Immature natural killer cell (primary cell): ENCODE measurements around the gene SRGN. TPM values are rescaled to one million over a fixed set of nuclear protein-coding genes. Genes with fewer than 3 reads are reported as not detected.

Experiments used
- DNase-seq, 3 donors: peaks; one replicate each; pipeline ENCODE4 v3.0.0; 2022; ENCODE audit warnings: mixed read lengths in 1 of 3
- H3K27ac Mint-ChIP-seq, 6 donors: one replicate each; pipeline ENCODE4 v1.8.0; 2020; ENCODE audit warnings: mixed read lengths in 6 of 6, mild to moderate bottlenecking in 5 of 6, inconsistent platforms in 4 of 6, moderate library complexity in 3 of 6
- H3K27me3 Mint-ChIP-seq, 3 donors: one replicate each; pipeline ENCODE4 v1.8.0; 2020 to 2021; ENCODE audit warnings: low read depth in 3 of 3, mild to moderate bottlenecking in 3 of 3, mixed read lengths in 3 of 3, moderate library complexity in 3 of 3, inconsistent platforms in 1 of 3
- H3K36me3 Mint-ChIP-seq, 3 donors: one replicate each; pipeline ENCODE4 v1.8.0; 2020; ENCODE audit warnings: mixed read lengths in 3 of 3, inconsistent platforms in 2 of 3, mild to moderate bottlenecking in 2 of 3
- H3K4me1 Mint-ChIP-seq, 2 donors: one replicate each; pipeline ENCODE4 v1.8.0; 2020; ENCODE audit warnings: inconsistent platforms in 2 of 2, mild to moderate bottlenecking in 2 of 2, mixed read lengths in 2 of 2, moderate library complexity in 1 of 2
- H3K4me3 Mint-ChIP-seq, 5 donors: one replicate each; pipeline ENCODE4 v1.8.0; 2020; ENCODE audit warnings: mild to moderate bottlenecking in 5 of 5, mixed read lengths in 5 of 5, inconsistent platforms in 3 of 5, moderate library complexity in 3 of 5
- H3K9me3 Mint-ChIP-seq, 6 donors: one replicate each; pipeline ENCODE4 v1.8.0; 2020; ENCODE audit warnings: mild to moderate bottlenecking in 6 of 6, mixed read lengths in 6 of 6, inconsistent platforms in 4 of 6, moderate library complexity in 3 of 6
- polyA plus RNA-seq, 3 donors: library from polyadenylated mRNA; unstranded; fragments of 300-500 nt; fragmentation: Illumina TruSeq; gene quantifications; one replicate each; pipeline ENCODE4 v1.2.3, GENCODE V29; 2021

The SRGN gene
- polyA plus RNA-seq, 3 donors from 2014 or later, result 910 to 1,240 (median 1,143) TPM

- peaks cover 0 to 6% (median 0%) of the 10 kb centered on the region in 3 donors for H3K27me3 Mint-ChIP-seq
- no peak for DNase-seq
- no peak overlapping the region for H3K4me3 Mint-ChIP-seq
- H3K27ac Mint-ChIP-seq, result peak overlapping the region; percentile 25 to 77 (median 52)
- no peaks in the 10 kb centered on the region for H3K9me3 Mint-ChIP-seq
- H3K4me1 Mint-ChIP-seq, result peaks cover 17 to 38% of the 10 kb centered on the region in 2 donors
- no peaks in the 10 kb centered on the region for H3K36me3 Mint-ChIP-seq
Observed at GRCh38 chr10:69065406-69066361, 22.2 kb upstream of the SRGN start.

GRCh38 chr10:69067189-69067588, 20.7 kb upstream of the SRGN start:
- DNase-seq, result no peak
- Mint-ChIP-seq H3K27ac (no peak overlapping the region), H3K4me1 (peaks cover 3 to 24% of the 10 kb centered on the region in 2 donors), H3K9me3 (no peaks in the 10 kb centered on the region), H3K4me3 (no peak overlapping the region), H3K36me3 (no peaks in the 10 kb centered on the region), H3K27me3 (peaks cover 0 to 6% (median 0%) of the 10 kb centered on the region in 3 donors)

GRCh38 chr10:69068549-69068948, 19.4 kb upstream of the SRGN start:
- Mint-ChIP-seq H3K27ac (no peak overlapping the region), H3K4me1 (peaks cover 10 to 23% of the 10 kb centered on the region in 2 donors), H3K27me3 (peaks cover 0 to 3% (median 3%) of the 10 kb centered on the region in 3 donors), H3K4me3 (no peak overlapping the region), H3K36me3 (no peaks in the 10 kb centered on the region), H3K9me3 (no peaks in the 10 kb centered on the region)
- no peak for DNase-seq

- Mint-ChIP-seq H3K9me3 (no peaks in the 10 kb centered on the region), H3K27ac (no peak overlapping the region), H3K27me3 (peaks cover 0 to 3% (median 3%) of the 10 kb centered on the region in 3 donors), H3K4me3 (no peak overlapping the region), H3K4me1 (peaks cover 16 to 30% of the 10 kb centered on the region in 2 donors), H3K36me3 (no peaks in the 10 kb centered on the region)
- DNase-seq, result no peak
Observed at GRCh38 chr10:69069090-69070042, 18.5 kb upstream of the SRGN start.

GRCh38 chr10:69070951-69071350, 17.0 kb upstream of the SRGN start:
- no peak for DNase-seq
- H3K4me3 Mint-ChIP-seq, result no peak overlapping the region
- no peaks in the 10 kb centered on the region for H3K36me3 Mint-ChIP-seq
- H3K27me3 Mint-ChIP-seq, result peaks cover 0 to 3% (median 3%) of the 10 kb centered on the region in 3 donors
- H3K27ac Mint-ChIP-seq, result no peak overlapping the region
- peaks cover 14 to 23% of the 10 kb centered on the region in 2 donors for H3K4me1 Mint-ChIP-seq
- no peaks in the 10 kb centered on the region for H3K9me3 Mint-ChIP-seq

- Mint-ChIP-seq H3K36me3 (no peaks in the 10 kb centered on the region), H3K4me1 (peaks cover 14 to 18% of the 10 kb centered on the region in 2 donors), H3K4me3 (no peak overlapping the region), H3K9me3 (no peaks in the 10 kb centered on the region), H3K27ac (no peak overlapping the region), H3K27me3 (peaks cover 0 to 3% (median 3%) of the 10 kb centered on the region in 3 donors)
- no peak for DNase-seq
Observed at GRCh38 chr10:69071610-69072009, 16.3 kb upstream of the SRGN start.

GRCh38 chr10:69073026-69073425, 14.9 kb upstream of the SRGN start:
- Mint-ChIP-seq H3K4me1 (peaks cover 14 to 18% of the 10 kb centered on the region in 2 donors), H3K4me3 (peak overlapping the region in 2 of 5 donors; percentile 26 to 50), H3K36me3 (no peaks in the 10 kb centered on the region), H3K9me3 (no peaks in the 10 kb centered on the region), H3K27ac (peak overlapping the region in 4 of 6 donors; percentile 13 to 76 (median 46)), H3K27me3 (peaks cover 0 to 3% (median 2%) of the 10 kb centered on the region in 3 donors)
- DNase-seq, result no peak

GRCh38 chr10:69073736-69074364, 14.1 kb upstream of the SRGN start:
- no peaks in the 10 kb centered on the region for H3K9me3 Mint-ChIP-seq
- peaks cover 0 to 3% (median 2%) of the 10 kb centered on the region in 3 donors for H3K27me3 Mint-ChIP-seq
- no peaks in the 10 kb centered on the region for H3K36me3 Mint-ChIP-seq
- no peak overlapping the region for H3K27ac Mint-ChIP-seq
- H3K4me1 Mint-ChIP-seq, result peaks cover 14 to 18% of the 10 kb centered on the region in 2 donors
- peak overlapping the region in 2 of 5 donors; percentile 27 to 47 for H3K4me3 Mint-ChIP-seq
- DNase-seq, result no peak

GRCh38 chr10:69074532-69074931, 13.4 kb upstream of the SRGN start:
- no peaks in the 10 kb centered on the region for H3K36me3 Mint-ChIP-seq
- no peak overlapping the region for H3K27ac Mint-ChIP-seq
- peaks cover 14 to 18% of the 10 kb centered on the region in 2 donors for H3K4me1 Mint-ChIP-seq
- no peaks in the 10 kb centered on the region for H3K9me3 Mint-ChIP-seq
- DNase-seq, result no peak
- no peak overlapping the region for H3K4me3 Mint-ChIP-seq
- H3K27me3 Mint-ChIP-seq, result peaks cover 0 to 3% (median 2%) of the 10 kb centered on the region in 3 donors

GRCh38 chr10:69075431-69075830, 12.5 kb upstream of the SRGN start:
- Mint-ChIP-seq H3K4me3 (no peak overlapping the region), H3K27me3 (peaks cover 0 to 3% (median 2%) of the 10 kb centered on the region in 3 donors), H3K36me3 (no peaks in the 10 kb centered on the region), H3K9me3 (no peaks in the 10 kb centered on the region), H3K4me1 (peaks cover 14 to 18% of the 10 kb centered on the region in 2 donors), H3K27ac (no peak overlapping the region)
- no peak for DNase-seq

GRCh38 chr10:69078311-69078710, 9.6 kb upstream of the SRGN start:
- Mint-ChIP-seq H3K36me3 (no peaks in the 10 kb centered on the region), H3K27me3 (peaks cover 0 to 4% (median under 1%) of the 10 kb centered on the region in 3 donors), H3K4me1 (peaks cover 8 to 10% of the 10 kb centered on the region in 2 donors), H3K27ac (no peak overlapping the region), H3K4me3 (no peak overlapping the region), H3K9me3 (no peaks in the 10 kb centered on the region)
- DNase-seq, result no peak

- DNase-seq, result no peak
- peak overlapping the region in 2 of 6 donors; percentile 7 to 37 for H3K27ac Mint-ChIP-seq
- peaks cover under 1 to 3% of the 10 kb centered on the region in 2 donors for H3K4me1 Mint-ChIP-seq
- H3K36me3 Mint-ChIP-seq, result no peaks in the 10 kb centered on the region
- H3K27me3 Mint-ChIP-seq, result peaks cover 0 to 4% (median 0%) of the 10 kb centered on the region in 3 donors
- H3K4me3 Mint-ChIP-seq, result no peak overlapping the region
- H3K9me3 Mint-ChIP-seq, result no peaks in the 10 kb centered on the region
Observed at GRCh38 chr10:69080226-69080625, 7.7 kb upstream of the SRGN start.

- no peaks in the 10 kb centered on the region for H3K9me3 Mint-ChIP-seq
- peak overlapping the region; percentile 88 to 97 (median 92) for H3K27ac Mint-ChIP-seq
- no peak for DNase-seq
- H3K36me3 Mint-ChIP-seq, result peaks cover 2 to 11% (median 6%) of the 10 kb centered on the region in 3 donors
- peaks cover 33 to 36% (median 35%) of the 10 kb centered on the region in 3 donors for H3K27me3 Mint-ChIP-seq
- peak overlapping the region; percentile 49 to 77 (median 72) for H3K4me3 Mint-ChIP-seq
- H3K4me1 Mint-ChIP-seq, result peaks cover 40 to 48% of the 10 kb centered on the region in 2 donors
Observed at GRCh38 chr10:69086001-69086509, 1.8 kb upstream of the SRGN start.
